Measurements from ENCODE around the gene ZNF507.

The ZNF507 gene

DNA sequence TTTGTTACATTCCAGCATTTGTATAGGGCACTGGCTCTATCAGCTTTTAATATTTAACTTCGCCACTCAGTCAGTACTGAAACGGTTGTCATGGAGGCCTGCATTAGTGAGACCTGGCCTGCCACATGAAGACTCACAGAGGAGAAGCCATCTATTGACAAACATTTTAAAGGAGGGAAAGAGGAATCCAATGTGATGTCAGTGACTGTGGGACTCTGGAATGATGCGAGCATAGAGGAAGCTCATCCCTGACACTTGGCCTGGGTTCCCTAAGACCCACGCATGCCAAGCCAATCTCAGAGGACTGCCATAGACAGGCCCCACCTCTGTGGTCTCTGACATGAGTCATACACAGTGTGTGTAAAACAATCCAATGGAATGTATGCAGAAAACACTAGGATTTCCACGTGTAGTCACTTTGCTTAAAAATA lies 52.3 kb downstream of the ZNF507 start:
- no peak for TF ChIP-seq CTCF (IDR thresholded peaks at IDR 0.05; ENCODE audit: low read depth, low read length, missing control alignments)
- no peak overlapping the region for H3K4me3 ChIP-seq (ENCODE audit: low read depth, low read length)

GRCh38 chr19:32401992-32402391 lies 56.6 kb downstream of the ZNF507 start:
- H3K4me3 ChIP-seq (ENCODE audit: low read depth, low read length): no peak overlapping the region
- TF ChIP-seq CTCF (IDR thresholded peaks at IDR 0.05; ENCODE audit: low read depth, low read length, missing control alignments): no peak
- no peak for DNase-seq (ENCODE audit: low read depth)

More for the DNA sequence above, 52.3 kb downstream of the ZNF507 start:
- no peak for DNase-seq (ENCODE audit: low read depth)

- no peak for TF ChIP-seq CTCF (IDR thresholded peaks at IDR 0.05; ENCODE audit: low read depth, low read length, missing control alignments)
- no peak overlapping the region for H3K4me3 ChIP-seq (ENCODE audit: low read depth, low read length)
Measured at GRCh38 chr19:32403291-32403995, 58.0 kb downstream of the ZNF507 start.

GRCh38 chr19:32404213-32404932 lies 59.0 kb downstream of the ZNF507 start:
- TF ChIP-seq CTCF (IDR thresholded peaks at IDR 0.05; ENCODE audit: low read depth, low read length, missing control alignments): no peak
- DNase-seq (ENCODE audit: low read depth): no peak
- H3K4me3 ChIP-seq (ENCODE audit: low read depth, low read length): peak overlapping the region; percentile 77

More at GRCh38 chr19:32403291-32403995, 58.0 kb downstream of the ZNF507 start:
- DNase-seq (ENCODE audit: low read depth): no peak

- DNase-seq (ENCODE audit: low read depth): no peak
- no peak for TF ChIP-seq CTCF (IDR thresholded peaks at IDR 0.05; ENCODE audit: low read depth, low read length, missing control alignments)
- peak overlapping the region; percentile 77 for H3K4me3 ChIP-seq (ENCODE audit: low read depth, low read length)
Measured at GRCh38 chr19:32404933-32405430, 59.6 kb downstream of the ZNF507 start.

DNA sequence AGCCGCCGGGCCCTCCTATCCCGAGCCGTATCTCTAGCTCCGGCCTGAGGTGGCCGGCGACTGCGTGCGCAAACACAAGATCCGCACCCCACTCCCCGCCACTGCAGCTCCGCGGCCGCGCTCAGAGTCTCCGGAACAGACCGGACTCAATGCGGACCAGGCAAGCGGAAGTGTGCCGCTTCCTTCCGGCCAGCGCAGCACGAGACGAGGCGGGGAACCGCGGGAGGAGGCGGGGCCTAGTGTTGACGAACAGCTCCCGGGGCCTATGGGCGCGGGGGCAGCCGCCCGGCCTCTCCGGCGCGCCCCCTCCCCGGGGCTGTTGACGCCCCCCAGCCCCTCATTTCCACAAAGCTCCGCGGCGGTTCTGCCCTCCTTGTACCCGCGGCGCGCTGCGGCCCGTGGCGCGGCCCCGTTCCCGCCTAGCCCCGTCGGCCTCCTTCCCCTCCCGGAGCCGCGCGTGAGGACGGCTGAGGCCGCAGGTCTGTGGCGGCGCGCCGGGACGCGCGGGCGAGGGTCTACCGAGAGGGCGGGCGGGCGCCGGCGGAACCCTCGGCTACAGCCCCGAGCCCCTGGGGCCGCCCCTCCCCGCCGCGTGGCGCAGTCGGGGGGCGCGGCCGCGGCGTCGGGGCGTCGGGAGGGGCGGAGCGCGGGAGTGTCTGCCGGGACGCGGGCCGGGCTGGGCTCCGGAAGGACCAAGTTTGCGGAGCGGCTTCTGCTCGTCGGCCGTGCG lies 60.2 kb downstream of the ZNF507 start, which contains the start of gene DPY19L3:
Gene DPY19L3, plus strand, starts transcription at position 340 of the 730 bp plus-strand sequence. CDS start 2,484 bp downstream, outside the sequence.
- TF ChIP-seq CTCF (IDR thresholded peaks at IDR 0.05; ENCODE audit: low read depth, low read length, missing control alignments): no peak
- peak; percentile 80 for DNase-seq (ENCODE audit: low read depth)

More for the DNA sequence above, 60.2 kb downstream of the ZNF507 start, which contains the start of gene DPY19L3:
- H3K4me3 ChIP-seq (ENCODE audit: low read depth, low read length): peak within 1 kb of the TSS; percentile 77

Data from GM12864 (cell line).